Measurements from ENCODE around the gene CDH4.

DNA sequence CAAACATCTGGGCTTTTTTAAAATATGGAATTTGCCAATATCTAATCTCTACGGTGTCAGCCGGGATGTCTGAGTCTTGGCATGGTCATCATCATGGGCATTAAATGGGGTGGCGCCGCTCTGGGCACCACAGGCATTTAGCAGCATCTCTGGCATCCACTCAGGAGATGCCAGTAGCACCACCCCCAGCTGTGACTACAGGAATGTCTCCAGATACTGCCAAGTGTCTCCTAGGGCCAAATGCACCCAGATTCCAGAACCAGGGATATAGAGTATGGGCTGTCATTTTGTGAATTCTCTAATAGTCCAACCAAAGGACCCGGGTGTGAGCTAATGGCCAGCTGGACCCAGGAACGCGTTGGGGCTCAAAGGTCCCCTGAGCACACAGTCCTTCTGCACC is 452.6 kb downstream of the CDH4 start:
- TF ChIP-seq, protein P1, sequence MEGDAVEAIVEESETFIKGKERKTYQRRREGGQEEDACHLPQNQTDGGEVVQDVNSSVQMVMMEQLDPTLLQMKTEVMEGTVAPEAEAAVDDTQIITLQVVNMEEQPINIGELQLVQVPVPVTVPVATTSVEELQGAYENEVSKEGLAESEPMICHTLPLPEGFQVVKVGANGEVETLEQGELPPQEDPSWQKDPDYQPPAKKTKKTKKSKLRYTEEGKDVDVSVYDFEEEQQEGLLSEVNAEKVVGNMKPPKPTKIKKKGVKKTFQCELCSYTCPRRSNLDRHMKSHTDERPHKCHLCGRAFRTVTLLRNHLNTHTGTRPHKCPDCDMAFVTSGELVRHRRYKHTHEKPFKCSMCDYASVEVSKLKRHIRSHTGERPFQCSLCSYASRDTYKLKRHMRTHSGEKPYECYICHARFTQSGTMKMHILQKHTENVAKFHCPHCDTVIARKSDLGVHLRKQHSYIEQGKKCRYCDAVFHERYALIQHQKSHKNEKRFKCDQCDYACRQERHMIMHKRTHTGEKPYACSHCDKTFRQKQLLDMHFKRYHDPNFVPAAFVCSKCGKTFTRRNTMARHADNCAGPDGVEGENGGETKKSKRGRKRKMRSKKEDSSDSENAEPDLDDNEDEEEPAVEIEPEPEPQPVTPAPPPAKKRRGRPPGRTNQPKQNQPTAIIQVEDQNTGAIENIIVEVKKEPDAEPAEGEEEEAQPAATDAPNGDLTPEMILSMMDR (IDR thresholded peaks at IDR 0.05; ENCODE audit: insufficient read depth, low read depth, low read length), result no peak
- TF ChIP-seq EZH2 (IDR thresholded peaks at IDR 0.05; ENCODE audit: insufficient read depth, low read length), result no peak

Measured in astrocyte (in vitro differentiated cells and primary cell).